GM21619 (cell line): ENCODE data around the gene SNF8.

ENCODE experiments used
- ATAC-seq: cut with Tn5 transposase; IDR thresholded peaks from one replicate; pipeline ENCODE4 v1.9.1; 2021; ENCODE audit not compliant: unreplicated experiment

SNF8 gene

GRCh38 chr17:48892940-48893645, 51.5 kb downstream of the SNF8 start:
- ATAC-seq = no peak

DNA sequence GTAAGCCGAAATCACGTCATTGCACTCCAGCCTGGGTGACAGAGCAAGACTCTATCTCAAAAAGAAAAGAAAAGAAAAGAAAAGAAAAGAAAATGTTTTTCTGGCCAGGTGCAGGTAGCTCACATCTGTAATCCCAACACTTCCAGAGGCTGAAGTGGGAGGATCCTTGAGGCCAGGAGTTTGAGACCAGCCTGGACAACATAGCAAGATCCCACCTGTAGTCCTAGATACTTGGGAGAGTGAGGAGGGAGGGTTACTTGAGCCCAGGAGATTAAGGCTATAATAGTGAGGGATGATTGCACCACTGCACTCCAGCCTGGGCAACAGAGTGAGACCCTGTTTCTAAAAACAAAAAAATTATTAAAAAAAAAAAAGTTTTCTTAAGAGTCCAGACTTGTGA, 54.6 kb downstream of the SNF8 start:
- no peak for ATAC-seq

DNA sequence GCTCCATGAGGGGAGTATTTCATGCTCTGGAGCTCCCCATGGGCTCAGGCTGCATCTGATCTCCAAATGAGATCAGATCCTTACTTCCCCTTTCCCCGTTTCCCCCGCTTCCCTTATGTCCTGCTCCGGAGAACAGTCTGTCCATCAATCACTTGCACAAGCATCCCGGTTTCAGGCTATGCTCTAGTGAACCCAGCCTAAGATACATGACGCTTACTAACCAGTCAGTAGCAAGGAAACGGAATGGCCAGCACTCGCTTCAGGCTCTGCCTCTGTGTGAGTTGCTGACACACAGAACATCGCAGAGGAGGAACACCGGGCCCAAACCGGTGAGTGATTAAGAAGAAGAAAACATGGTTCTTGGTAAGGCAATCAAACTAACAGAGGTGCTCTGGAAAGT, 61.5 kb downstream of the SNF8 start:
- ATAC-seq = no peak

- ATAC-seq = no peak
Observed at GRCh38 chr17:48882272-48882671, 62.4 kb downstream of the SNF8 start.
